ENCODE results near the gene SLC1A5. TPM values are rescaled to one million over a fixed set of nuclear protein-coding genes. Genes with fewer than 3 reads are reported as not detected.
A peak's percentile ranks its signal among the peaks of the same experiment; 100 is the strongest.

SLC1A5 gene
- total RNA-seq, 1 experiment from 2014 or later, result 239 TPM

- Mint-ChIP-seq H3K36me3 (peaks cover 36% of the 10 kb centered on the region), H3K27ac (peak overlapping the region; percentile 92), H3K4me3 (peak overlapping the region; percentile 95), H3K9me3 (no peaks in the 10 kb centered on the region), H3K4me1 (peaks cover 45% of the 10 kb centered on the region), H3K27me3 (ENCODE audit: low read depth) (peaks cover 16% of the 10 kb centered on the region)
- POLR2A ChIA-PET, result interaction anchor here (0.9 to 1.0 kb wide), 2 partner anchors 10 to 20 kb away, joined by 3 to 8 read pairs; no protein-coding TSS in a partner anchor
- CTCF ChIA-PET, result interaction anchor here (1.0 to 3.2 kb wide), 4 partner anchors 19 to 54 kb away, joined by 4 to 22 read pairs (median 10); no protein-coding TSS in a partner anchor
- no peak for ATAC-seq
- peak; percentile 45 for DNase-seq (ENCODE audit: low spot score)
- TF ChIP-seq, protein P1, sequence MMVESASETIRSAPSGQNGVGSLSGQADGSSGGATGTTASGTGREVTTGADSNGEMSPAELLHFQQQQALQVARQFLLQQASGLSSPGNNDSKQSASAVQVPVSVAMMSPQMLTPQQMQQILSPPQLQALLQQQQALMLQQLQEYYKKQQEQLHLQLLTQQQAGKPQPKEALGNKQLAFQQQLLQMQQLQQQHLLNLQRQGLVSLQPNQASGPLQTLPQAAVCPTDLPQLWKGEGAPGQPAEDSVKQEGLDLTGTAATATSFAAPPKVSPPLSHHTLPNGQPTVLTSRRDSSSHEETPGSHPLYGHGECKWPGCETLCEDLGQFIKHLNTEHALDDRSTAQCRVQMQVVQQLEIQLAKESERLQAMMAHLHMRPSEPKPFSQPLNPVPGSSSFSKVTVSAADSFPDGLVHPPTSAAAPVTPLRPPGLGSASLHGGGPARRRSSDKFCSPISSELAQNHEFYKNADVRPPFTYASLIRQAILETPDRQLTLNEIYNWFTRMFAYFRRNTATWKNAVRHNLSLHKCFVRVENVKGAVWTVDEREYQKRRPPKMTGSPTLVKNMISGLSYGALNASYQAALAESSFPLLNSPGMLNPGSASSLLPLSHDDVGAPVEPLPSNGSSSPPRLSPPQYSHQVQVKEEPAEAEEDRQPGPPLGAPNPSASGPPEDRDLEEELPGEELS (CRISPR knock-in tag; IDR thresholded peaks at IDR 0.05), result no peak
- TF ChIP-seq FOXK1 (CRISPR knock-in tag; IDR thresholded peaks at IDR 0.05) (no peak), TEAD4 (CRISPR knock-in tag; IDR thresholded peaks at IDR 0.05) (no peak), FOXJ3 (CRISPR knock-in tag; IDR thresholded peaks at IDR 0.05; ENCODE audit: borderline replicate concordance) (no peak), ARID4B (CRISPR knock-in tag; IDR thresholded peaks at IDR 0.05; ENCODE audit: borderline replicate concordance) (peak; percentile 46; the same call in 1 of the 2 replicates), ZNF138 (CRISPR knock-in tag; conservative IDR thresholded peaks at IDR 0.05) (no peak), ETV6 (CRISPR knock-in tag; IDR thresholded peaks at IDR 0.05) (peak; percentile 71; the same call in 1 of the 2 replicates), GTF2I (CRISPR knock-in tag; conservative IDR thresholded peaks at IDR 0.05) (no peak), NR2C2 (CRISPR knock-in tag; IDR thresholded peaks at IDR 0.05) (no peak), ZNF121 (CRISPR knock-in tag; IDR thresholded peaks at IDR 0.05) (no peak), JUN (CRISPR knock-in tag; IDR thresholded peaks at IDR 0.05) (no peak), ZNF423 (CRISPR knock-in tag; IDR thresholded peaks at IDR 0.05) (no peak), ZBTB43 (CRISPR knock-in tag; IDR thresholded peaks at IDR 0.05) (no peak), SMAD3 (CRISPR knock-in tag; IDR thresholded peaks at IDR 0.05; ENCODE audit: borderline replicate concordance) (no peak), CREB1 (CRISPR knock-in tag; IDR thresholded peaks at IDR 0.05) (no peak), RELA (CRISPR knock-in tag; IDR thresholded peaks at IDR 0.05; ENCODE audit: borderline replicate concordance) (no peak), TEAD1 (CRISPR knock-in tag; IDR thresholded peaks at IDR 0.05) (no peak), HMGA2 (CRISPR knock-in tag; IDR thresholded peaks at IDR 0.05) (no peak), ZNF671 (CRISPR knock-in tag; IDR thresholded peaks at IDR 0.05) (no peak)
- TF ChIP-seq, protein P2, sequence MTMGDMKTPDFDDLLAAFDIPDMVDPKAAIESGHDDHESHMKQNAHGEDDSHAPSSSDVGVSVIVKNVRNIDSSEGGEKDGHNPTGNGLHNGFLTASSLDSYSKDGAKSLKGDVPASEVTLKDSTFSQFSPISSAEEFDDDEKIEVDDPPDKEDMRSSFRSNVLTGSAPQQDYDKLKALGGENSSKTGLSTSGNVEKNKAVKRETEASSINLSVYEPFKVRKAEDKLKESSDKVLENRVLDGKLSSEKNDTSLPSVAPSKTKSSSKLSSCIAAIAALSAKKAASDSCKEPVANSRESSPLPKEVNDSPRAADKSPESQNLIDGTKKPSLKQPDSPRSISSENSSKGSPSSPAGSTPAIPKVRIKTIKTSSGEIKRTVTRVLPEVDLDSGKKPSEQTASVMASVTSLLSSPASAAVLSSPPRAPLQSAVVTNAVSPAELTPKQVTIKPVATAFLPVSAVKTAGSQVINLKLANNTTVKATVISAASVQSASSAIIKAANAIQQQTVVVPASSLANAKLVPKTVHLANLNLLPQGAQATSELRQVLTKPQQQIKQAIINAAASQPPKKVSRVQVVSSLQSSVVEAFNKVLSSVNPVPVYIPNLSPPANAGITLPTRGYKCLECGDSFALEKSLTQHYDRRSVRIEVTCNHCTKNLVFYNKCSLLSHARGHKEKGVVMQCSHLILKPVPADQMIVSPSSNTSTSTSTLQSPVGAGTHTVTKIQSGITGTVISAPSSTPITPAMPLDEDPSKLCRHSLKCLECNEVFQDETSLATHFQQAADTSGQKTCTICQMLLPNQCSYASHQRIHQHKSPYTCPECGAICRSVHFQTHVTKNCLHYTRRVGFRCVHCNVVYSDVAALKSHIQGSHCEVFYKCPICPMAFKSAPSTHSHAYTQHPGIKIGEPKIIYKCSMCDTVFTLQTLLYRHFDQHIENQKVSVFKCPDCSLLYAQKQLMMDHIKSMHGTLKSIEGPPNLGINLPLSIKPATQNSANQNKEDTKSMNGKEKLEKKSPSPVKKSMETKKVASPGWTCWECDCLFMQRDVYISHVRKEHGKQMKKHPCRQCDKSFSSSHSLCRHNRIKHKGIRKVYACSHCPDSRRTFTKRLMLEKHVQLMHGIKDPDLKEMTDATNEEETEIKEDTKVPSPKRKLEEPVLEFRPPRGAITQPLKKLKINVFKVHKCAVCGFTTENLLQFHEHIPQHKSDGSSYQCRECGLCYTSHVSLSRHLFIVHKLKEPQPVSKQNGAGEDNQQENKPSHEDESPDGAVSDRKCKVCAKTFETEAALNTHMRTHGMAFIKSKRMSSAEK (CRISPR knock-in tag; IDR thresholded peaks at IDR 0.05; ENCODE audit: borderline replicate concordance), result no peak
- TF ChIP-seq, protein P3, sequence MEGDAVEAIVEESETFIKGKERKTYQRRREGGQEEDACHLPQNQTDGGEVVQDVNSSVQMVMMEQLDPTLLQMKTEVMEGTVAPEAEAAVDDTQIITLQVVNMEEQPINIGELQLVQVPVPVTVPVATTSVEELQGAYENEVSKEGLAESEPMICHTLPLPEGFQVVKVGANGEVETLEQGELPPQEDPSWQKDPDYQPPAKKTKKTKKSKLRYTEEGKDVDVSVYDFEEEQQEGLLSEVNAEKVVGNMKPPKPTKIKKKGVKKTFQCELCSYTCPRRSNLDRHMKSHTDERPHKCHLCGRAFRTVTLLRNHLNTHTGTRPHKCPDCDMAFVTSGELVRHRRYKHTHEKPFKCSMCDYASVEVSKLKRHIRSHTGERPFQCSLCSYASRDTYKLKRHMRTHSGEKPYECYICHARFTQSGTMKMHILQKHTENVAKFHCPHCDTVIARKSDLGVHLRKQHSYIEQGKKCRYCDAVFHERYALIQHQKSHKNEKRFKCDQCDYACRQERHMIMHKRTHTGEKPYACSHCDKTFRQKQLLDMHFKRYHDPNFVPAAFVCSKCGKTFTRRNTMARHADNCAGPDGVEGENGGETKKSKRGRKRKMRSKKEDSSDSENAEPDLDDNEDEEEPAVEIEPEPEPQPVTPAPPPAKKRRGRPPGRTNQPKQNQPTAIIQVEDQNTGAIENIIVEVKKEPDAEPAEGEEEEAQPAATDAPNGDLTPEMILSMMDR (IDR thresholded peaks at IDR 0.05), result no peak
- TF ChIP-seq, protein P4, sequence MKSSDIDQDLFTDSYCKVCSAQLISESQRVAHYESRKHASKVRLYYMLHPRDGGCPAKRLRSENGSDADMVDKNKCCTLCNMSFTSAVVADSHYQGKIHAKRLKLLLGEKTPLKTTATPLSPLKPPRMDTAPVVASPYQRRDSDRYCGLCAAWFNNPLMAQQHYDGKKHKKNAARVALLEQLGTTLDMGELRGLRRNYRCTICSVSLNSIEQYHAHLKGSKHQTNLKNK (CRISPR knock-in tag; IDR thresholded peaks at IDR 0.05), result no peak
- TF ChIP-seq, protein P5, sequence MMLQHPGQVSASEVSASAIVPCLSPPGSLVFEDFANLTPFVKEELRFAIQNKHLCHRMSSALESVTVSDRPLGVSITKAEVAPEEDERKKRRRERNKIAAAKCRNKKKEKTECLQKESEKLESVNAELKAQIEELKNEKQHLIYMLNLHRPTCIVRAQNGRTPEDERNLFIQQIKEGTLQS (CRISPR knock-in tag; conservative IDR thresholded peaks at IDR 0.05), result no peak
These were observed 2.0 kb downstream of the SLC1A5 start for GRCh38 chr19:46786236-46787039.
